ENCODE data around the gene BLOC1S6.

BLOC1S6 gene

GRCh38 chr15:45587095-45587862 lies at the start of gene BLOC1S6:
BLOC1S6 (plus strand) TSS chr15:45587379; CDS start chr15:45587444, 65 bp downstream.
- peak; percentile 83 for DNase-seq (ENCODE audit: low read depth)

DNA sequence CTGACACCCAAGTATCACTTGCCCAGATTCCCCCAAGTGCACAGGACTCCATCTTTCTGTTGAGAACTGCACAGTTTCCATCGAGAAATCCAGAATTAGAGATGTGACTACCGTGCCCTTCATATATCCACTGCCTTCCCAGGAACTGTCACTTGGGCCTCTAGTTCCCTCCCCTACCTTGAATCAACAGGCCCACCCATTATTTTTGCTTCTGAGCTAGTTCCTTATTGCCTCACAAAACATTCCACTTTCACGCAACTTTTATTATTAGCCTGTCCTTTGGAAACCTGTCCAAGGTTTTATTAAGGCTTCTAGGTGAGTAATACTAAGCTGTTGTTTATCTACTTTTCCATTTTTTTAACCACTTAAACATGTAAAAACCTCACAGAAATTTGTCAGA lies 47.5 kb upstream of the BLOC1S6 start:
- DNase-seq (ENCODE audit: low read depth): no peak

GRCh38 chr15:45540531-45540930 lies 46.6 kb upstream of the BLOC1S6 start:
- DNase-seq (ENCODE audit: low read depth): no peak

GRCh38 chr15:45543051-45543450 lies 44.1 kb upstream of the BLOC1S6 start:
- DNase-seq (ENCODE audit: low read depth): no peak

GRCh38 chr15:45544266-45545023 lies 42.7 kb upstream of the BLOC1S6 start:
- DNase-seq (ENCODE audit: low read depth): no peak

GRCh38 chr15:45546789-45547188 lies 40.4 kb upstream of the BLOC1S6 start:
- DNase-seq (ENCODE audit: low read depth): no peak

GRCh38 chr15:45548753-45549520 lies 38.2 kb upstream of the BLOC1S6 start:
- DNase-seq (ENCODE audit: low read depth): no peak

DNA sequence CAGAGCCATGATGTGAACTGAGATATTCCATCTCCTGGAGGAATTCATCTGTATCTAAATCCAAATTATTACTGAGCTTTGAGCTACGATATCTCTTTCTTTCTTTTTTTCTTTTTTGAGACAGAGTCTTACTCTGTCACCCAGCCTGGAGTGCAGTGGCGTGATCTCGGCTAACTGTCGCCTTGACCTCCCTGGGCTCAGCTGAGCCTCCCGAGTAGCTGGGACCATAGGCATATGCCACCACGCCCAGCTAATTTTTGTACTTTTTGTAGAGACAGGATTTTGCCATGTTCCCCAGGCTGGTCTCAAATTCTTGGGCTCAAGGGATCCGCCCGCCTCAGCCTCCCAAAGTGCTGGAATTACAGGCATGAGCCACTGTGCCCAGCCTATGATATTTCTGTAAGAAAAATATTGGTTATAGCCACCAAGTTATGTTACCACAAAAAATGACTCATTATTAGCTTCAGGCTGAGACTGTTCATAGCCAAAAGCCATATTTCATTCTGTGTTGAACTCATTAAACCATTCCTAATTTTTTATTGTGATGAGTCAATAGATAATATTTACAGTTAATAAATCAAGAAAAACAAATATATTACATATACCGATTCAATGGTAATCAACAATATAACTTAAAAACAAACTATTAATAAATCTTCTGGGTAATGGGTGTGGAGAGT lies 37.5 kb upstream of the BLOC1S6 start:
- DNase-seq (ENCODE audit: low read depth): no peak

GRCh38 chr15:45550436-45550835 lies 36.7 kb upstream of the BLOC1S6 start:
- DNase-seq (ENCODE audit: low read depth): no peak

DNA sequence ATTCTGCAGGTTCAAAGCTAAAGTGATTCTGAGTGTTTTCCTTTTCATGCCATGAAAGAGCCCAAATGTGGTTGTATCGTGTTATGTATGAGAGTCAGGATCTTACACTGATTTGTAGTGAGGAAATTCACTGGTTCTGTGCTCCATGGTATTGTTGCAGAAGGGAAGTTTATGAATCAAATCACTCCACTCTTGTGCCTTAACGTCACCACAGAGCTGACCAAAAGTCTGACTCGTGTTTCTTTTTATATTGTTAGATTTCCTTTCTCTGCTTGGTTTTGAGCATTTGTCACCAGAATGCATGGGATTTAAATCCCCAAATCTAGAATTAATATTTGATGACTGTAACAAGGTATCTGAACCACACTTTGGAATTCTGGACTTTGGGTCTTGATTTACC lies 35.5 kb upstream of the BLOC1S6 start:
- DNase-seq (ENCODE audit: low read depth): no peak

DNA sequence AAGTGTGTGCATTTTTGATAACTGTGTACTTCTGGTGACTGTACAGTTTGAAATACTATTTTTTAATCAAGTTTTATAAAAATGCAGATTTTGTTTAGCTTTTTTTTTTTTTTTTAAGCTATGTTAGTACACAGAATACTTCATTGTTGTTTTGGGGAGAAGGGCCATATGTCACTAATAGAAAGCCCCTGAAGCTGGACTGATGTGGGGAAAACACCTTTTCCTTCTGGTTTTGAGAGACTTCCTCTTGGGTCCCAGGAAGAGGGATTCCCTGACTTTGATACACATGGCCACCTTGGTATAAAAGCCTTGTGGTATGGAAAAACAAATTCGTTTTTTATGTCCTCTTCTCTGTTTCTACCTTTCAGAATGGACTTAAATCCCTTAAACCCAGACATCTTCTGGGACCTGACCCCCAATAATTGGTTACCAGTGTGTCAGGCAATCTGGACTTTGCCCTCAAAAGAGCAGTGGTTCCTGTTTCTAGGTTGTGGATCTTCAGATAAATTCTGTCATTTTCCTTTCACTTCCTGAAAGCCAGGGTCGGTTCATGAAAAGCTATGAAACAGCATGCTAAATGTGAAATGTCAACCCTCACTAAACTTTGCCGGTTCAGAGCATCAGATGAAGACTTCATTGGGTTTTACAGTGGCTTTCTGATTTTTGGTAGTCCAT lies 31.1 kb upstream of the BLOC1S6 start:
- DNase-seq (ENCODE audit: low read depth): no peak

- DNase-seq (ENCODE audit: low read depth): no peak
These were observed 14.6 kb upstream of the BLOC1S6 start for GRCh38 chr15:45572617-45573016.

DNA sequence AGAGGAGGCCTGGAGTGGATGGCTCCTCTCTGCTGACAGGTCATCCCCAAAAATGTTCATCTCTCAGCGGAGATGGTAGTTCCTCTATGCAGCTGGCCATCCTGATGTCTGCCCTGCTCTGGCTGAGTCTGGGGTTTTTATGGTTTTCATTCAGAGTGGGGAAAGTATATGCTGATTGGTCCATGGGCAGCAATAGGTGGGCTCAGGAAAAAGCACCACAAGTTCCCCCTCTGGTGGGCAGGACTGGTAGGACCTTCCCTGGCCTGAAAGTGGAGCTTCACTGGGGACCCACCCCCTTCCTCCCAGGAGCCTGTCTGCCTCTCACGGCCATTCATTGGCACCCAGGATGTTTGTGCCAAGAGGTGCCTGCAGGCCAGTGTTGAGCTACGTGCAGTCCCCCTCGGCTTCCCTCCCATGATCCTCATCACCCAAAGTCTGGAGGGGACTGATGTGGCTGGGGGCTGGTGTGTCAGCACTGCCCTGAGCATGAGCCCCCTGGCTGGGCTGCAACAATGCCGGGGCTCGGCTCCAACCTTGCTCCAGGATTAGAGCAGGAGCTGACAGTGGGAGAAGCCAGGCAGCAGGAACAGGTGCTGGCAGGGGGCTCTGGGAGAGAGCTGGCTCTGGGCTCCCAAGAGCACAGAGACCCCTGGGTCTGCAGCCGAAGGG lies 13.1 kb upstream of the BLOC1S6 start:
- DNase-seq (ENCODE audit: low read depth): no peak

DNA sequence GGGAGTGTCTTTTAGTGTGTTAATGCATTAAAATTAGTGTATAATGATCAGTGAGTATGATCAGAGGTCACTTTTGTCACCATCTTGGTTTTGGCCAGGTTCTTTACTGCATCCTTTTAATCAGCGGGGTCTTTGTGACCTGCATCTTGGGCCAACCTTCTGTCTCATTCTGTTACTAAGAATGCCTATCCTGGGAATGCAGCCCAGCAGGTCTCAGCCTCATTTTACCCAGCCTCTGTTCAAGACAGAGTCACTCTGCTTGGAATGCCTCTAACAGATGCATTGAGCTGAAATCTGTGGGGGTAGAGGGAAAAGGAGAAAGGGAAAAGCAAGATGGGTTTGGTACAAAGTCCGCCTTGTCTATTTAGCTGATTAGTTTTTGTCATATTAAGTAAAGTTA lies 5.3 kb upstream of the BLOC1S6 start:
- no peak for DNase-seq (ENCODE audit: low read depth)

DNA sequence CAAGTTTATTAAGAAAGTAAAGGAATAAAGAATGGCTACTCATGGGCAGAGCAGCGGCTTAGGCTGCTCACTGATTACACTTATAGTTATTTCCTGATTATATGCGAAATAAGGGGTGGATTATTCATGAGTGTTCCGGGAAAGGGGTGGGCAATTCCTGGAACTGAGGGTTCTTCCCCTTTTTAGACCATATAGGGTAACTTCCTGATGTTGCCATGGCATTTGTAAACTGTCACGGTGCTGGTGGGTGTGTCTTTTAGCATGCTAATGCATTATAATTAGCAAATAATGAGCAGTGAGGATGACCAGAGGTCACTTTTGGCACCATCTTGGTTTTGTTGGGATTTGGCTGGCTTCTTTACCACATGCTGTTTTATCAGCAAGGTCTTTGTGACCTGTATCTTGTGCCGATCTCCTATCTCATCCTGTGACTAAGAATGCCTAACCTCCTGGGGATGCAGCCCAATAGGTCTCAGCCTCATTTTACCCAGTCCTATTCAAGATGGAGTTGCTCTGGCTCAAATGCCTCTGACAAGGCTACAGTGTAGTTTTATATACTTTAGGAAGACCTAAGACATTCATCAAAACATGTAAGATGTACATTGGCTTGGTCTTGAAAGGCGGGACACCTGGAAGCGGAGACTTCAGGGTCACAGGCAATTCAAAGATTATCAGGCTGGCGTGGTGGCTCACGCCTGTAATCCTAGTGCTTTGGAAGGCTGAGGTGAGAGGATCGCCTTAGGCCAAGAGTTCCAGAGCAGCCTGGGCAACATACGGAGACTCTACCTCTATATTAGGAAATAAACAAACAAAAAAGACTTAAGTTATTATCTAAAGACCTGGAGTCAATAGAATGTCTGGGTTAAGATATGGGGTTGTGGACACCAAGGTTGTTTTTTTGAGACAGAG lies 3.2 kb upstream of the BLOC1S6 start:
- no peak for DNase-seq (ENCODE audit: low read depth)

GRCh38 chr15:45585069-45585791 lies 1.9 kb upstream of the BLOC1S6 start:
- DNase-seq (ENCODE audit: low read depth): no peak

GRCh38 chr15:45586125-45586524 lies 1.1 kb upstream of the BLOC1S6 start:
- DNase-seq (ENCODE audit: low read depth): no peak

- no peak for DNase-seq (ENCODE audit: low read depth)
These were observed 531 bp upstream of the BLOC1S6 start for GRCh38 chr15:45586601-45587094.

- DNase-seq (ENCODE audit: low read depth): no peak
These were observed 638 bp downstream of the BLOC1S6 start for GRCh38 chr15:45587863-45588170.
